H1 (cell line): ENCODE results near the gene NUP50.
"Not testable (repeated sequence)": the region's sequence is repeated elsewhere in the genome, so short reads cannot be mapped to it uniquely, and the experiment has no call there.

ENCODE experiments used
- CHD2 ChIP-seq: IDR thresholded peaks from 2 replicates; pipeline ENCODE4 v1.6.1; 2012; ENCODE audit warnings: low read length, improper control_type of control experiment
- CTCF ChIP-seq, 3 experiments: IDR thresholded peaks; 1 replicate in 2 of 3; 2 replicates in 1 of 3; pipeline versions ENCODE4 v1.5.1 to v1.6.1; 2011; ENCODE audit warnings: low read length in 3 of 3, mild to moderate bottlenecking in 3 of 3, inconsistent platforms in 2 of 3, low read depth in 1 of 3, moderate library complexity in 1 of 3; ENCODE audit not compliant: insufficient read depth in 1 of 3; ENCODE audit errors: control extremely low read depth in 1 of 3
- EZH2 ChIP-seq: fragments of 200-600 bp; sonication (generic); IDR thresholded peaks from 2 replicates; pipeline ENCODE4 v1.7.1; 2012; ENCODE audit warnings: low read depth, mild to moderate bottlenecking, moderate library complexity, low read length, inconsistent platforms; ENCODE audit not compliant: severe bottlenecking
- KDM1A ChIP-seq: fragments of 200-600, 300-600 bp; sonication (generic); IDR thresholded peaks from 2 replicates; pipeline ENCODE4 v1.7.1; 2016; ENCODE audit warnings: mild to moderate bottlenecking, low read length, borderline replicate concordance
- TBP ChIP-seq: IDR thresholded peaks from 2 replicates; pipeline ENCODE4 v1.6.1; 2011; ENCODE audit warnings: low read depth, low read length, improper control_type of control experiment
- ZNF274 ChIP-seq: IDR thresholded peaks from 2 replicates; pipeline ENCODE4 v1.7.0; 2012; ENCODE audit warnings: low read length, borderline replicate concordance; ENCODE audit errors: extremely low read depth

GRCh38 chr22:45191746-45192145 lies 28.0 kb downstream of the NUP50 start:
- TF ChIP-seq ZNF274; KDM1A; CTCF (IDR thresholded peaks at IDR 0.05; ENCODE audit: control extremely low read depth in 1 of 3, insufficient read depth in 1 of 3, low read depth in 1 of 3, low read length in 3 of 3); TBP; CHD2; EZH2: not testable (repeated sequence)
